OCI-LY7 (cell line): Measurements from ENCODE around the gene TFCP2.

ENCODE experiments used
- EZH2phosphoT487 ChIP-seq: fragments of 200-600 bp; sonication (generic); IDR thresholded peaks from 2 replicates; pipeline ENCODE4 v1.6.1; 2018; ENCODE audit warnings: low read depth, borderline replicate concordance, mild to moderate bottlenecking, mixed run types, antibody characterized with exemption, low read length, moderate library complexity, mixed read lengths
- TF ChIP-seq, protein P1 (sequence below): fragments of 200-600 bp; sonication (generic); conservative IDR thresholded peaks from 2 replicates; pipeline ENCODE4 v1.5.1; 2014; ENCODE audit warnings: mild to moderate bottlenecking, antibody characterized with exemption, low read length, moderate library complexity, mixed read lengths

DNA sequence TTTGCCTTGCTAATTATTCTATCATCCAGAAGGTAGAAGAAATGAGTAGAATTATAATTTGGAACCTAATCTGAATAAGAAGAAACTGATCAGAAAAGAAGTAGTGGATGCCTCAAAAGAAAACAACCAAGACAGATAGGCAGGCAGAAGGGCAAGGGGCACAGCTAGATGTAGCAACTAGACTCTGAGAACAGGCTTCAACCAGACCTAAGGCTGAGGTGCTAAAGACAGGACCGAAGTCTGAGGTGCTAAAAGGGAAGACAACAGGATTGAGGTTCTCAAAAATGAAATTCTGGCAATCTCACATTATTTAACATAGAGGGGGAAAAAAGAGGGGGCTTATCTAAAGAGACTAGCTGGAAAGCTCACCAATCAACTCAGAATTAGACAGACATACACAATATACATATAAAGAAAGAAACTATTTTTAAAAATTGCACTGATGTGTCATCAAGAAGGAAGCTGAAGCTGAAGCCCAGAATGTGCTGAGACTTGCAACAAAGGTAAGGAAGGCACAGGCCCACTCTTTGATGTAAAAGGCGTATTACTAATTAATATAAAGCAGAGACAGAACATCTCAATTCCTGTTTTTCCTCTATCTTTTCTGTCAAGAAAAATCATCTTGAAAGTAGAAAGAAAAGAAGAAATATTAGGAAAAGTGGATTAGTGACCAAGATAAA, 45.7 kb downstream of the TFCP2 start:
- TF ChIP-seq, protein P1, sequence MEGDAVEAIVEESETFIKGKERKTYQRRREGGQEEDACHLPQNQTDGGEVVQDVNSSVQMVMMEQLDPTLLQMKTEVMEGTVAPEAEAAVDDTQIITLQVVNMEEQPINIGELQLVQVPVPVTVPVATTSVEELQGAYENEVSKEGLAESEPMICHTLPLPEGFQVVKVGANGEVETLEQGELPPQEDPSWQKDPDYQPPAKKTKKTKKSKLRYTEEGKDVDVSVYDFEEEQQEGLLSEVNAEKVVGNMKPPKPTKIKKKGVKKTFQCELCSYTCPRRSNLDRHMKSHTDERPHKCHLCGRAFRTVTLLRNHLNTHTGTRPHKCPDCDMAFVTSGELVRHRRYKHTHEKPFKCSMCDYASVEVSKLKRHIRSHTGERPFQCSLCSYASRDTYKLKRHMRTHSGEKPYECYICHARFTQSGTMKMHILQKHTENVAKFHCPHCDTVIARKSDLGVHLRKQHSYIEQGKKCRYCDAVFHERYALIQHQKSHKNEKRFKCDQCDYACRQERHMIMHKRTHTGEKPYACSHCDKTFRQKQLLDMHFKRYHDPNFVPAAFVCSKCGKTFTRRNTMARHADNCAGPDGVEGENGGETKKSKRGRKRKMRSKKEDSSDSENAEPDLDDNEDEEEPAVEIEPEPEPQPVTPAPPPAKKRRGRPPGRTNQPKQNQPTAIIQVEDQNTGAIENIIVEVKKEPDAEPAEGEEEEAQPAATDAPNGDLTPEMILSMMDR, result no peak
- no peak for TF ChIP-seq EZH2phosphoT487
